ENCODE measurements around the gene HCFC1.
A peak's percentile ranks its signal among the peaks of the same experiment; 100 is the strongest.
"Not testable (repeated sequence)": the region's sequence is repeated elsewhere in the genome, so short reads cannot be mapped to it uniquely, and the experiment has no call there.

Gene HCFC1

DNA sequence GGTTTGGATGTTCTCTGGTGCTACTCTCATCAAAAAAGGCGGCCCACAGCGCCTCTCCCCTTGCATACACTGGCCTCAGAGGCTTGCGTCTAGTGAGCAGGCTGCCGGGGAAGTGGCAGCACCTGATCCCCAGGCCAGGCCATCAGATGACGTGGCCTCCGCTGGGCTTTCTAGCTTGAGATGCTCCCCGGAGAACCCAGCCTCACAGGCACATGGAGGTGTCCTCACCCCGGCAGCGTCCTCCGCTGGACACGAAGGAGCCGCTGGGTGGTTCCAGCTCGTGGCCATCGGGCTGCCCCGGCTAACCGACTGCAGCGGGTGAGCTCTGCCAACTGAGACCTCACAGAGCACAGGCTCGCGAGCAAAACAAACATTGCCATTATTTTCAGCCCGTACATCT is 35.3 kb upstream of the HCFC1 start:
- no peak for DNase-seq

DNA sequence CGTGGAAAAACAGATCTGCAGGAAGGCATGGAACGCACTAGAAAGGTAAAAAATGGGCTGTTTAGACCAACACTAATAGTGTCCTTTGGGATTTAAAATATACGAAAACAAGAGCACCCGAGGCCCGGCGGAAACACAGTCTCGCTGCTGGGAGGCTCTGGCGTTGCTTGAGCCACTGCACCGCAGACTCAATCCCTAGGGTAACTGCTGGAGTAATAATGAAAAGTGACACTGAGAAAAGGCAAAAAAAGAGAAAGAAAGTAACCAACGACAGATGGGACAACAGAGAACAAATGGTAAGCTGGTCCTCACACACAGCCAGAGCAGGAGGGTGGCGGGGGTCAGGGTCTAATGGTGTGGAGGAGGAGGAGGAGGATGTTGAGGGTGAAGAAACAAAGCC is 32.7 kb upstream of the HCFC1 start:
- no peak for DNase-seq

DNA sequence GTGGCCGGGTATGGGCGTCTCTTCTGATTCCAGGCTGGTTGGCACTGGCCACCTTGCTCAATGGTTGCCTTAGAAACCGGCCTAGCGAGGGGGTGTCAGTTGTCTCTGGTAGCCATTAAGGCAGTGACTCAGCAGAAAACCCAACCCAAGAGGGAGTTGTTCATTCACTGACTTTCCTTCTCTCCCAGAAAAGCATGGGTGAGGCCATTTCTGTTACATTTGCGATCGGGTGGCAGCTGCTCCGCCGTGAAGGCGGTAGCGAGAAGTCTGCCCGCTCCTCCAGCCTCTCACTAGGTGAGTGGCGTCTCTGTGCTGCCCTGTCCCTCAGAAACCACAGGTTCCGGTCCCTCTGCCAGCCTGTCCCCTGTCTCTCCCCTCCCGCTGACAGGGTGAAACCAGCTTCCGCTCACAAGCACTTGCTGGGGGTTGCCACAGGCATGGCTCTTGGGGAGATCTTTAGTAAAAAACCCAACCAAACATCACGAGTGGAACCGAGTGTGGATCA is 30.6 kb upstream of the HCFC1 start:
- DNase-seq = peak in 1 of 2 experiments; percentile 42

DNA sequence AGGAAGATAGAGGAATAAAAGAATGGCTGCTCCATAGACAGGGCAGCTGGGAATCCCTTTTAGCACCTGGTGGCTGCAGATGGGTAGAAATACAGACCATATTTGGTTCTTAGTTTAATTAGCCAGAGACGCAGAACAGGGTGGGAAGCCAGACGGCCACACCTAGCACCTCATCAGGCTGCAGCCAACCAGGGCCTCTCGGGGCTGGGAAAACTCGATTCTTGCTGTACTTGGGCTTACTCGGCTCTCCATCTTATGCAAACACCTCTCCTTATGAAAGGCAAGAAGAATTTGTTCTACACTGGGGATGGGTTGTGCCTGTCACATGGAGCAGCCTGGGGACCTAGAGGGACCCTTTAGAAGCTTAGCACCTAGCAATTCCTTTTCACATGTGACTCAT is 28.4 kb upstream of the HCFC1 start:
- DNase-seq = no peak

GRCh38 chrX:153999359-154000037 is 27.9 kb upstream of the HCFC1 start:
- no peak for DNase-seq

DNA sequence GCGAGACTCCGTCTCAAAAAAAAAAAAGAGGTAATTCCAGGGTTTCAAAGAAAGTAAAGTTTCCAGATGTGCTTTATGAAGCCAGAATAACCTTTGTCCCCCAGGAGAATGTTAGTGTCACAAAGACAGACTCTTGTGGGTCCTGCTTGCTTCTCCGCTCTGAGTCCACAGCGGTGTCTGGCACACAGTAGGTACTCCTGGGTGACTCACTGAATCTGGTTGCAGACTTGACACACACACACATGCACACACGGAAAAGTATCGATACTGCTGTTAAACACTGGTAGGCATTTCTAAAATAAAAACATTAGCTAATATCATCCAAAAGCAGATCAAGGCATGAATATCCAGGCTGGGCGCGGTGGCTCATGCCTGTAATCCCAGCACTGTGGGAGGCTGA is 23.9 kb upstream of the HCFC1 start:
- no peak for DNase-seq

DNA sequence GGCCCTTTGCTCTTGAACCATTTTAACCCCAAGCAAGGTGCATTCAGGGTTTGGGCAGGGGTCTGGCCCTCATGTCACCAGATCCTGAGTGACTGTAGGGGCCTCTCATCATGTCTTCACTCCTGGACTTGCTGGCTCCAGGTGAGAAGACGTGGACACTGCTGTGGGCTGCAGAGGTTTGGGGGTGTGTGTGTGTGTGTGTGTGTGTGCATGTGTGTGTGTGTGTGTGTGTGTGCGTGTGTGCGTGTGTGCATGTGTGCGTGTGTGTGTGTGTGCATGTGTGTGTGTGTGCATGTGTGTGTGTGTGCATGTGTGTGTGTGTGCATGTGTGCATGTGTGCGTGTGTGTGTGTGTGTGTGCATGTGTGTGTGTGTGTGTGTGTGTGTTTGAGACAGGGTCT is 22.8 kb upstream of the HCFC1 start:
- DNase-seq = not testable (repeated sequence)

GRCh38 chrX:153993978-153994377 is 22.4 kb upstream of the HCFC1 start:
- DNase-seq = no peak

DNA sequence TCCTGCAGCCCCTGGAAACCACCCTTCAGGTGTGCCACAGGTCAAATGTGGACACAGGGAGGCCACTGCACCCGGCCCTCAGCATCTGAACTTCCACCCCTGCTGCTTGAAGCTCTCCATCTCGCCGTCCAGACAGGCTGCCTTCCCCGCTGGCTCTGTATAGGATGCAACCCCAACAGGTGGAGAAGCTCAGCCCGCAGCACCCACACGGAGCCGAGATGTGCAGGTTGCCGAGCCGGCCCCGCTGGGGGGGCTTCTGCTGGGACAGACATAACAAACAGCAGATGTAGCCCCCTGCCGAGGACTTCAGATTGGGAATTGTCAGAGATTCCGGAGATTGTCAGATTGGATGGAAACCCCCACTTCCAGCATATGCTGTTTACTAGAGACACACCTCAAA is 21.5 kb upstream of the HCFC1 start:
- no peak for DNase-seq

DNA sequence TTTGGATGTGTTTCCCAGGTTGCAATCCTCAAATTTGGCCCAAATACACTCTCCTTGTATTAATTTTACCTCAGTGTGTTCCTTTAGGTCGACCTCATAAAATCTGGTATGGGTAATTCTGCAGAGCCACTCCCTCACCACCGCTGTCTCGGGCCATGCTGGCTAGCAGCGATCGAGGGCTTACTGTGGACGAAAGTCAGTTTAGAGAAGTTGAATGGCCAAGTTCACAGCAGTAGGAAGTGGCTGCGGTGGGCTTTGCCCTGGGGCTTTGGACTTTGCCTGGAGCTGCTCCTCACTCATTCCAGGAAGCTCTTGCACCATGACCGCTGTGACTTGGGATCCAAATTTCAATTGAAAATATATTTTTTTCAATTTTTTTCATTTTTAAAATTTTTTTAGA is 20.6 kb upstream of the HCFC1 start:
- DNase-seq = no peak

GRCh38 chrX:153991013-153991580 is 19.5 kb upstream of the HCFC1 start:
- DNase-seq = no peak

- no peak for DNase-seq
Observed at GRCh38 chrX:153989973-153990655, 18.5 kb upstream of the HCFC1 start.

- no peak for DNase-seq
Observed at GRCh38 chrX:153988493-153988892, 16.9 kb upstream of the HCFC1 start.

DNA sequence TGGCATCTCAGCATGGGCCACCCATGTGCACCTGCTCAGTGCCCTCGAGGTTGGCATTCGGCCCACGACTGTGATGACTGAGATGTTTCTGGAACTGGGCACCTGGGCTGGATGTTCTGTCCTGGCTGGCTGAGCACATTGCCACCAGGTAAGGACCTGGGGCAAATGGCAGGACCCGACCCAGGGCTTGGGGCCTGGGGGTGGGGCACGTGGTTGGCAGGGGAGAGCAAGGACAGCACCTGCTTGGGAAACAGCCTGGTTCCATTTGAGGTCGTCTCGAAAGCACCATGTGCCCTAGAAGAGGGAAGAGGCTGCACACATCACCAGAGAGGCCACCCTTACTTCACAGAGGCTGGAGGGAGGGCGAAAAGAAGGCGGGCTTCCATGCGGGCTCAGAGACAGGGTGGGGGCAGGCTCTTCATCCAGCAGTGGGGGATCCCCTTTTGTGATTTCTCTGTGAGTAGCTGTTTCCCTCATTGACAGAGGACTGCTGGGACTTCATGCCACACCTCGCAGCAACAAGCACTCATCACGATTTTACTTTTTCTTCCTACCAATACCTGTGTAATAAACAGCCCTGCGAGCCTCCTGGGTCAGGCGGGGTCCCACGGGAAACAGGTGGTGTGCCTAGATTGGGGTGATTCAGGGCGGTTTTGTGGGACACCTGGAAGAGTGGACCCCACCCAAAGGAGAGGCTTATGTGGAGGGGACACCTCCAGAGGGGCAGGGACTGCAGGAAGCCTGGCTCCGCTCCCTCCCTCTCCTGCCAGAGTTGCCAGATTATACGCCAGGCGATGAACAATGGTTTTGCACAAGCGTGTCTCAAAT is 12.9 kb upstream of the HCFC1 start:
- peak in 1 of 2 experiments; percentile 58 for DNase-seq

DNA sequence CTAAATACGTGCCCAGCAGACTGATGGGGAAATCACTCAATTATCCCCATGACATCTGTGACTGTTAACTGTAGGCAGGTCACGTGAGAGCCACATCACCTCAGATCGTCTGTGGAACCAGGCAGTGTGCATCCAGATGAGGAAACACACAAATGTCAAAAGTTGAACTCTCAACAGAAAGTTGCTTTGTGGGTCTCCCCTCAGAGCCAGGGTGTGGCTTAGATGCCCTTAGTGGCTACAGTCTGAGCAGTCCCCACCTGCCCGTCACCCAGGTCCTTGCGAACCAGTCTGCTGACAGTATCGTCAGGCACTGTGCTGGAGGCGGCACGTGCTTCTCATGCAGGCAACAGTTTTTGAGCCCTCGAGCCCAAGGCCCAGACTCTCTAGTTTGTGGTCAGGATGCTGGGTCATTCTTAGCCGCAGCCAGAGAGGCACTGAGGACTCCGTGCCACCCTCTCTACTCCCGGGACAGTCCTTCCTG is 11.7 kb upstream of the HCFC1 start:
- DNase-seq = peak in 1 of 2 experiments; percentile 22

GRCh38 chrX:153981771-153982533 is 10.3 kb upstream of the HCFC1 start:
- DNase-seq = peak; percentile 45 to 62

DNA sequence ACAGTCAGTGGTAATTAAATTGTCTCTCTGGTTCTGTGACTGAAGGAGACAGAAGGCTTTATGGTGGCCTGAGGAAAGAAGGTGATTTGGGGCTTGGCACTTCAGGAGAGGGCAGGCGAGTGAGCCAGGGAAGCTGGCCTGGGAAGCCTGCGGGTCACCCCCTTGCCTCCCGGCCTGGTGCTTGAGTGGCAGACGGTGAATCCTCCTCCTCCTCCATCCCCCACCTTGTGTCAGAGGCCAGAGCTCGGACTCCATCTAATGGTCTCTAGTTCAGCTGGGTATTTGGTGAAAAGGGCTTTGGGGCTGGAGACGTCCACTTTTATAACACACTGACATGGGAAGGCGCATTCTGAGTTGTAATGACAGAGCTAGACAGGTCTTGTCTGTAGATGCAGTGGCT is 9.6 kb upstream of the HCFC1 start:
- no peak for DNase-seq

DNA sequence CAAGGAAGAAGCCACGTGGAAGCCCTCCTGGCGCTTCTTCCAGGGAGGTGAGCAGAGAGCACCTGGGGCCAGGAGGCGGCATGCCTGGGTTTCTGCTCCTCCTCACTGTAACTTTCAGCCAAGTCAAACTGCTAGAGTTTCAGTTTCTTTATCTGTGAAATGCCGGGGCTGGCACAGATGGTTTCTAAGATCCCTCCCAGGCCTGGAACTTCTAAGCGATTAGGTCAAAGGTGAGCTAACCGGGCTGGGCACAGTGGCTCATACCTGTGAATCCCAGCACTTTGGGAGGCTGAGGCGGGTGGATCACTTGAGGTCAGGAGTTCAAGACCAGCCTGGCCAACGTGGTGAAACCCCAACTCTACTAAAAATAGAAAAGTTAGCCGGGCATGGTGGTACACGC is 8.8 kb upstream of the HCFC1 start:
- DNase-seq = peak in 1 of 2 experiments; percentile 11

- DNase-seq = no peak
Observed at GRCh38 chrX:153974726-153975286, 3.2 kb upstream of the HCFC1 start.

DNA sequence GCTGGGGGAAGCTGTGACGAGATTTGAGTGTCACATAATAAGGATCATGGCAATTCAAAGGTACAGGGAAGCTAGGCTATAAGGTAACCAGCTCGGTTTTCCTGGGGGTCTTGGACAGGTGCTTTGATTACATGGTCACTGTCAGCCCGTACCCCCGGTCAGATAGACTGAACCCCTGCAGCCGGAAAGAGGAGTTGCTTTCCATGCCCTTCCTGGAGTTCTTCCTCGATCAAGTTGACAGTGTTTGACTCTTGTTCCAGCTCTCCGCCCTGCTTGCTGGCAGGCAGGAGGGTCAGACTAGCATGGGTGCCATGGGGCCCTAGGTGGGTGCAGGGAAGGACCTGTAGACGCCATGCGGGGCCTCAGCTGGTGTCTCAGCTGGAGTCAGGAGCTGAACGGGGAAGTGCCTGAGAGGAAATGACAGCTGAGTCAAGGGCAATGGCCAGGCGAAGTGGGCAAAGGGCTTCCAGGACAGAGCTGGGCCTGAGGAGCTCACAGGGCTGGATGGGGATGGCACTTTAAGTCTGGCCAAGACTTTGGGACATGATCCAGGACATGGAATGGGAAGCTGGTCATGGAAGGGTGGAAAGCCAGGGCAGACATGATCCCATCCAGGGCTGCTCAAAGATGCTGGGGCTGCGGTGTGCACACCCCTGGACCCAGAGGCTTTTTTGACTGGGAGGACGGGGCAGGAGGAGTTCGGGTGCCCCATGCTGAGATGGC is 2.5 kb upstream of the HCFC1 start:
- no peak for DNase-seq

Measured in stimulated activated CD4-positive, alpha-beta T cell treated with anti-CD3 and anti-CD28 coated beads, Interleukin-4, amount 100 ng/mL, for 4 hours (primary cell).